ENCODE data around the gene RHOF.

RHOF gene

DNA sequence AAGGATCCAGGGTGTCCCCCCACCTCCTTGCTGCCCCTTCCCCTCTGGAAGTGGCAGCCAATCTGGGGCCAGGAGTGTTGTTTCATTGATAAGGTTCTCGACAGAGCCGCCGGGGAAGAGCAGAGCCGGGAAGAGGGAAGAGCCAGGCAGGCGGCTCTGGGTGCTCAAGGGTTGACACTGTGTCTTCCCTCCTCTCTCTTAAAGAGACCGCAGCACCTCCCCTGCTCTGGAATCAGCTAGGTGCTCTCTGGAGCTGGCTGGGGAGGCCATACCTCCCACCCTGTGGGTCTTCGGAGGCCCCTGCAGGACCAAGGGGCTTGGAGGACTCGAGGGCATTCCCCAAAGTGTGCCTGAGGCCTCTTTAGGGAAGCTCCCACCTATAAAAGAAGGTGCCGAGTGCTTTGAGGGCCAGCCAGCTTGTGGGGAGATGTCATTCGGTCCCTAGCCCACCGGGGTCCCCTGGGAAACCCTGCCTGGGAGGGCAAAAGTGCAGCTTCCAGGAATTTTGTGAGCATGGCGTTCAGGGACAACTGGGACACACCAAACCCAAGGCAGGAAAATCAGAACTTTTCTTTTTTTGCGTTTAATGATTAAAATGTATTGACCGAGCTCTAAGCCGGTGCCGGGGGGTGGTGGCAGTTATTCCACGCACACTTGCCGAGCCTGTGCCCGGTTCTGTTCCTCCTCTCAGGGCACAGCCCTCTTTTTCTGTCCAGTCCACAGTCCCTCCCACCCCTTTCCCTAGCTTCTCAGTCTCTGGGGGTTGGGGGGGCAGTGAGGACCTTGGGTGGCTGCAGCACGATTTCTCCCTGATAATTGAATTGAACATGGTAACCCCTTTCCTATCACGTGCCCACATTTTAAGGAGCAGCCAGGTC is 13.3 kb upstream of the RHOF start:
- DNase-seq (ENCODE audit: low read depth), result no peak
- TF ChIP-seq CTCF (IDR thresholded peaks at IDR 0.05; ENCODE audit: low read depth, low read length) (no peak), MYC (IDR thresholded peaks at IDR 0.05; ENCODE audit: low read depth, low read length) (no peak), POLR2A (IDR thresholded peaks at IDR 0.05; ENCODE audit: extremely low read depth, insufficient read length) (no peak), MAX (IDR thresholded peaks at IDR 0.05; ENCODE audit: low read depth, low read length) (no peak)
- H3K4me3 ChIP-seq (ENCODE audit: low read depth, low read length), result peak overlapping the region; percentile 76

- no peak for TF ChIP-seq MYC (IDR thresholded peaks at IDR 0.05; ENCODE audit: low read depth, low read length)
- TF ChIP-seq MAX (IDR thresholded peaks at IDR 0.05; ENCODE audit: low read depth, low read length), result no peak
- TF ChIP-seq CTCF (IDR thresholded peaks at IDR 0.05; ENCODE audit: low read depth, low read length), result no peak
- TF ChIP-seq POLR2A (IDR thresholded peaks at IDR 0.05; ENCODE audit: extremely low read depth, insufficient read length), result no peak
- peak; percentile 32 for DNase-seq (ENCODE audit: low read depth)
- H3K4me3 ChIP-seq (ENCODE audit: low read depth, low read length), result peak overlapping the region; percentile 76
Observed at GRCh38 chr12:121806009-121806545, 12.6 kb upstream of the RHOF start.

- DNase-seq (ENCODE audit: low read depth), result peak; percentile 60
- TF ChIP-seq POLR2A (IDR thresholded peaks at IDR 0.05; ENCODE audit: extremely low read depth, insufficient read length), result no peak
- no peak for TF ChIP-seq CTCF (IDR thresholded peaks at IDR 0.05; ENCODE audit: low read depth, low read length)
- TF ChIP-seq MYC (IDR thresholded peaks at IDR 0.05; ENCODE audit: low read depth, low read length), result no peak
- no peak for TF ChIP-seq MAX (IDR thresholded peaks at IDR 0.05; ENCODE audit: low read depth, low read length)
- peak overlapping the region; percentile 76 for H3K4me3 ChIP-seq (ENCODE audit: low read depth, low read length)
Observed at GRCh38 chr12:121805171-121806008, 11.9 kb upstream of the RHOF start.

DNA sequence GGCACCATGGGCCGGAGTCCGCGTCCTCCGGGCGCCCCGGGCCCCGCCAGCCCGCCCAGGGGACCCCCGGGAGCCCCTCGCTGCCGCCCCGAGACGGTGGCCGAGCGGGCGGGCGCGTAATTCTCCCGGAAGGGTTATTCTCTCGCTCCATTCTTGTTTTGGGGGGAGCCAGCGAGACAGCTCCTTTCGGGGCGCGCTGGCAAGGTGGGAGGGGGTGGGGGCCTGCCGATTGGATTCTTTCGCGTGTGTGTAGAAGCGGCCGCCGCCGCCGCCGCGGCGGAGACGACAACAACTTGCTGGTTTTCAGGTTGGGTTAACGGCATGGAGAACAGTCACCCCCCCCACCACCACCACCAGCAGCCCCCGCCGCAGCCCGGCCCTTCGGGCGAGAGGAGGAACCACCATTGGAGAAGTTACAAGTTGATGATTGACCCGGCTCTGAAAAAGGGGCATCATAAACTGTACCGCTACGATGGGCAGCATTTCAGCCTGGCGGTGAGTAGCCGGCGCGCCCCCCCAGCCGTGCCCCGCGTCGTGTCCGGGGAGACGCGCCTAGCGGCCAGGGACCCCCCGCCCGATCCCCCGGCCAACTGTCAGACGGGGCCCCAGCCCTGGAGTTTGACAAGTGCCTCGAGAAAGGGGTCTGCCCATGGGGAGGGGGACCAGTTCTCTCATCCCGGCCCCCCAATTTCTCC is 11.1 kb upstream of the RHOF start:
- peak overlapping the region; percentile 76 for H3K4me3 ChIP-seq (ENCODE audit: low read depth, low read length)
- TF ChIP-seq POLR2A (IDR thresholded peaks at IDR 0.05; ENCODE audit: extremely low read depth, insufficient read length) (no peak), MYC (IDR thresholded peaks at IDR 0.05; ENCODE audit: low read depth, low read length) (peak; percentile 15; the same call in 1 of the 2 replicates)
- DNase-seq (ENCODE audit: low read depth), result peak; percentile 87

DNA sequence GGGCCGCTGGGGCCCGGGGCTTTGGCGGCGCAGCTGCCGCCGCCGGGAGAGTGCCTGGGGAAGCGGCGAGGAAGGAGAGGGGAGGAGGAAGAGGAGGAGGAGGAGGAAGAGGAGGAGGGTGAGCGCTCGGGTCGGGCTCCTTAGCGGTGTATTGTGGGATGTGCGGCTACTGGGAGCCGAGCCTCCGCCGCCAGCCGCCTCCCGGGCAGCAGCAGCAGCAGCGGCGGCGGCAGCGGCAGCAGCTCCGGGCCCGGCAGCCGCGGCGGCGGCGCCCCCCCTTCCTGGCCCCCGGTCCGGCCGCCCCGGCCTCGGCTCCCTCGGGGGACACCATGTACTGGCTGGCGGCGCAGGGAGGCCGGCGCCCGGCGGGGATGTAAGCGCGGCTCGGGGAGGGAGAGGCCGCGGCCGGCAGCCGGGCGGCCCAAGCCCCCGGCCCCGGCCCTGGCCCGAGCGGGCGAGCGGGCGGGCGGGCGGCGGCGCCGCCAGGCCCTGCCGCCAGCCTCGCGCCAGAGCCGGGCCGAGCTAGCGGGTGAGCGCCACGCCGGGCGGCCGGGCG is 10.5 kb upstream of the RHOF start, which contains the start of gene SETD1B:
Gene SETD1B, plus strand, starts transcription at position 149 of the 556 bp plus-strand sequence. CDS start 729 bp downstream, outside the sequence.
- TF ChIP-seq MAX (IDR thresholded peaks at IDR 0.05; ENCODE audit: low read depth, low read length), result no peak
- TF ChIP-seq MYC (IDR thresholded peaks at IDR 0.05; ENCODE audit: low read depth, low read length), result no peak
- peak; percentile 38 for TF ChIP-seq POLR2A (IDR thresholded peaks at IDR 0.05; ENCODE audit: extremely low read depth, insufficient read length)
- peak; percentile 91 for DNase-seq (ENCODE audit: low read depth)
- H3K4me3 ChIP-seq (ENCODE audit: low read depth, low read length), result peak within 1 kb of the TSS; percentile 78
